Activated CD8-positive, alpha-beta memory T cell treated with anti-CD3 and anti-CD28 coated beads, Interleukin-2, amount 50 U/mL, for 1 hour (primary cell): ENCODE results near the gene WNT10A.
"Not testable (repeated sequence)": the region's sequence is repeated elsewhere in the genome, so short reads cannot be mapped to it uniquely, and the experiment has no call there.

Source experiments
- DNase-seq: peaks from one replicate; pipeline ENCODE4 v3.0.0-alpha.2; 2020; ENCODE audit errors: extremely low read depth

Gene WNT10A

GRCh38 chr2:218880102-218880858 lies at the start of gene WNT10A:
WNT10A (plus strand) TSS chr2:218880852; CDS start chr2:218880996, 144 bp downstream.
- DNase-seq = peak; percentile 76

GRCh38 chr2:218831378-218831990 lies 49.2 kb upstream of the WNT10A start, which contains the start of gene PRKAG3:
PRKAG3 (minus strand) TSS chr2:218831803.
- DNase-seq = no peak

- no peak for DNase-seq
Observed at GRCh38 chr2:218832081-218832480, 48.6 kb upstream of the WNT10A start.

- no peak for DNase-seq
Observed at GRCh38 chr2:218832520-218832919, 48.1 kb upstream of the WNT10A start.

GRCh38 chr2:218833023-218833609 lies 47.5 kb upstream of the WNT10A start:
- no peak for DNase-seq

- DNase-seq = no peak
Observed at GRCh38 chr2:218834685-218835084, 46.0 kb upstream of the WNT10A start.

- DNase-seq = no peak
Observed at GRCh38 chr2:218837495-218837894, 43.2 kb upstream of the WNT10A start.

- DNase-seq = no peak
Observed at GRCh38 chr2:218839430-218839829, 41.2 kb upstream of the WNT10A start.

- DNase-seq = no peak
Observed at GRCh38 chr2:218839888-218840287, 40.8 kb upstream of the WNT10A start.

GRCh38 chr2:218844334-218844733 lies 36.3 kb upstream of the WNT10A start:
- DNase-seq = not testable (repeated sequence)

- DNase-seq = not testable (repeated sequence)
Observed at GRCh38 chr2:218846963-218847362, 33.7 kb upstream of the WNT10A start.

GRCh38 chr2:218849721-218850120 lies 30.9 kb upstream of the WNT10A start:
- no peak for DNase-seq

- no peak for DNase-seq
Observed at GRCh38 chr2:218850796-218851195, 29.9 kb upstream of the WNT10A start.

GRCh38 chr2:218851286-218851685 lies 29.4 kb upstream of the WNT10A start:
- no peak for DNase-seq

GRCh38 chr2:218852911-218853667 lies 27.6 kb upstream of the WNT10A start:
- peak; percentile 20 for DNase-seq

- no peak for DNase-seq
Observed at GRCh38 chr2:218853766-218854165, 26.9 kb upstream of the WNT10A start.

GRCh38 chr2:218854860-218855259 lies 25.8 kb upstream of the WNT10A start:
- no peak for DNase-seq

GRCh38 chr2:218855305-218856166 lies 25.1 kb upstream of the WNT10A start:
- DNase-seq = no peak

- no peak for DNase-seq
Observed at GRCh38 chr2:218856167-218856895, 24.3 kb upstream of the WNT10A start.

GRCh38 chr2:218856896-218857243 lies 23.8 kb upstream of the WNT10A start:
- no peak for DNase-seq
